Measurements from ENCODE around the gene FCHSD2.

FCHSD2 gene

DNA sequence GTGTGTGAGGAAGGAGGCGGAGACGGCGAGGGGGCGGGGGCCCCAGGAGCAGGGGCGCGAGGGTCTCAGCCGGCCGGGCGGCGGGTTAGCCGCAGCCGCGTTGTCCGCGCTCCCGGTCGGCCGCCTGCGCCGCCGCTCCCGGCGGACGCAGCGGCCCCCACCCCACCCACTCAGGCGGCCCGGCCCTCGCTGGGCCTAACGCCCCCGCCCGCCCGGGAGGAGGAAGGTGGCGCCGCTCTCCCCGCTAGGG is at the start of gene FCHSD2:
Gene FCHSD2 (minus strand): TSS at position 191 of the 250 bp plus-strand sequence. CDS start 441 bp downstream, outside the sequence.
- DNase-seq (ENCODE audit: low read depth): no peak

DNA sequence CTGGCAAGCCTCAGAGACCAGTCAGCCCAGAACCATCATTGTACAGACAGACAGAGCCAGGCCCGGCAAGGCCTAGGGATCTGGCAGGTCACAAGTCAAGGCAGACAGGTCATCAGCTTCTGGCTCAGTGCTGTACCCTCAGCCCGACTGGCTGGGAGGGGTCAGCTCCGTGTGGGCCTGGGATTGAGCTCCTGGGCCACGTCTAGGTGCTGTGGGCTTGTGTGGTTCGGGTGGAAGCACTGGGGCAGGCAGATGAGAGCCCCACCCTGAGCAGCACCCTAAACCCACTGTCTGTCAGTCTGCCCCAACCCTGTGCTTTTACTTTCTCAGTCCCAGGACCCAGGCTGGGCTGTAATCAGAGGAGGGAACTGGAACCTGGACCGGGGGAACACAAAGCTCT is 49.0 kb upstream of the FCHSD2 start:
- no peak for DNase-seq (ENCODE audit: low read depth)

DNA sequence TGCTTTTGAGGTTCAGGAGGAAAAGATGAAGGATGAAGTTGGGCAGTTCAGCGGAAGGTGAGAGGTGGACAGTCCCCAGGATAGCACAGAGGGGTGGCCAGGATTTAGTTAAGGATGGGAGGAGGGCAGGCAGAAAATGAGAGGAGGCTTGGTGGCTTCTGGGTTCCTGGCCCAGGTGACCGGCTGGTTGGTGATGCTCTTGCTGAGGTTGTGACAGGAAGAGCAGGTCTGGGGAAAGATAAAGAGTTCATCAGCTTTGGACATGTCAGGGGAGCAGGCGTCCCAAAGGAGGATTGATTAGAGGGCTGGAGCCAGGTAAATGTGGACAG is 48.4 kb upstream of the FCHSD2 start:
- DNase-seq (ENCODE audit: low read depth): no peak

DNA sequence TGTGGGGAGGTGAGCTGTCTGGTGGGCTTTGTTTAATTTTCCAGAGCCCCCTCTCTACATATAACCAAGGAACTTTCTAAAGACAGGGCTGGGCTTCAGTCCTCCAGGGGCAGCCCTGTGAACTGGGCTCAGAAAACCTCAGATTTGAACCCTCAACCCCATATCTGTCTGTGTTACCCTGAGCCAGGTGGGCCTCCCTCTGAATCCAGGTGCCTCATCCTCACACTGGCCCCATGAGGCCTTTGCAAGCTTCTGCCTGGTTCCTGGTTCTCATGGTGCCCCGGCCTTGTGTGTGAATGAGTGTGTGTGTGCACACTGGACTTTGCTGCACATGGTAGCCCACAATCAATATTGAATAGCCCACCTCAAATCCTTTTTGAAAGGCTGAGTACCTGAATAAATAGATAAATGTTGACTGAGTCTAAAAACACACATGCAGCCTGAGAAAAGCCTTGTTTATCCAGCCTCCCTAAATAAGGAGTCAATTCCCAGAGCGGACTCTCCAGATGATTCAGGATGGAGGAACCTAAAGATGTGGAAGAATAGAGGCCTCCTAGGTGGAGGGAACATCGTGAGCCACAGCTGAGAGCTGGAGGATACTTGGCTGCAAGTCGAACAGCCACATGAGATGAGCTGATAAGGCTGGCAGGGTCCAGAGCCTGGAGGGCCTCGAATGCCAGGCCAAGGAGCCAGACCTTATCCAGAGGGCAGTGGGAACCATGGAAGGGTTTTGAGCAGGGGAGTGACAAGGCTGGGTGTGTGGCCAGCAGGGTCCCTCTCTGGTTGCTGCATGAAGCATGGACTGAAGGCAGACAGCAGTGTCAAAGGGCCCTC is 47.8 kb upstream of the FCHSD2 start:
- no peak for DNase-seq (ENCODE audit: low read depth)

DNA sequence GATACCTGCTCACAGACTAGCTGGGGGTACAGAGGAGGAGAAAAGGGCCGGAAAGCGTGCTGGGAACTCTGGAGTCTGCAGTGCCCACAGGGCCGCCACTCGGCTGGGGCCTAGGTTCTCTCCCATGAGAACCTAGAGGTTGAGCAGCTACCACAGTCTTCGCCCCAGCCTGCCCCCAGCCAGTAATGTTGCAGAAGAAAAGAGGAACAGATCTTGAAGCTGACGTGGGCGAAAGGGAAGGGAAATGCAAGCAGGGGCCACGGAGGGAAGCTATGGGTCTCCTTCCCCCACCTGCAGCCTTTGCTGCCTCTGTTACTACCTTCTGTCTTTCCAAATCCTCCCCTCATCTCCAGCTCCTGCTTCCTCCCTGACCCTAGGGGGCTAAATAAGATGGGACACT is 47.2 kb upstream of the FCHSD2 start:
- no peak for DNase-seq (ENCODE audit: low read depth)

DNA sequence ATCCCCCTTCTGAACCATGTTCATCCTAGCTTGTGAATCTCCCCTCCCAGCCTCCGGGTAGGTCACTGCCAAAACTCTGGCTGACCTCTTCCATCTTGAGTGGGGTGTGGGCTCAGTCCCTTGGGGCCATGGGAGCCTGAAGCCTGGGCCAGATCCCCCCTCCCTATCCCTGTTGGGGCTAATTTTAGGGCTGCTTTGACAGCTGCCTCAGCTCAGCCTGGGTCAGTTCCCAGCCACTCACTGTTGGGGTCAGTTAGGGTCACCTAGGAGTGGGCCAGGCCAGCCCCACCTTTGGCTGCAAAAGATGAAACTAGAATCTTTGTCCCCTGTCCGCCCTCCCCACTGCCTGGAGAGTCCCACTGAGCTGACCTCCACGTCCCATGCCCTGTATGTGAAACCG is 46.2 kb upstream of the FCHSD2 start:
- no peak for DNase-seq (ENCODE audit: low read depth)

DNA sequence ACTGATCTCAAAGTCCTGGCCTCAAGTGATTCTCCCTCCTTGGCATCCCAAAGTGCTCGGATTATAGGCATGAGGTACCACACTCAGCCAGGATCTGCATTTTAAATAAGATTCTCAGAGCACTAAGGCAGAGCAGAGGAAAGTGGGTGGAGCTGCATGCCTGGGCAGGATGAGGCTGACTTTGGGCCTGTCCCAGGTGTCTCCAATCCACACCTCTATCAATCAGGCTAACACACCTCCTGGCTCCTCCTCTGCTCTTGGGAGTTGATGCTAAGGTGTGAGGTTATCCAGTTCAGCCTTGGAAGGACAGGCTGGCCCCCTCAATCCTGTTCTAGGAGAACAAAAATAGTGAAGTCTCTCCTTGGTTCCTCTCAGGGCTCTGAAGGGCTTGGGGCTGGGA is 45.7 kb upstream of the FCHSD2 start:
- no peak for DNase-seq (ENCODE audit: low read depth)

DNA sequence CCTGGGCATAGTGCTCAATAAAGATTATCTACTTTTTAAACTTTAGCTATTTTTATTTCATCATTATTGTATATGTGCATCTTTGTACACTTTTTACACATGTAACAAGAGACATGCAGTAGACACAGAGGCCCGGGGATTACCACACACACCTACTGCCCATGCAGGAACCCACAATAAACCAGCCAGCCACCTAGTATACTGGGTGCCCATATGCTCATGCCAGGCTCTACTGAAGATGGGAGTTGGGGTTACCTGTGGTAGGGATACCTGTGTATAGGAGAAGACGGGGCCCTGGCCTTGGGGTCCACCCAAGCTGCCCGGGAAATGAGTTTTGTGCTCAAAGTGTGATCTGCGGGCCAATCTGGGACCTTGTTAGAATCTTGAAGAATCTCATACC is 44.8 kb upstream of the FCHSD2 start:
- no peak for DNase-seq (ENCODE audit: low read depth)

DNA sequence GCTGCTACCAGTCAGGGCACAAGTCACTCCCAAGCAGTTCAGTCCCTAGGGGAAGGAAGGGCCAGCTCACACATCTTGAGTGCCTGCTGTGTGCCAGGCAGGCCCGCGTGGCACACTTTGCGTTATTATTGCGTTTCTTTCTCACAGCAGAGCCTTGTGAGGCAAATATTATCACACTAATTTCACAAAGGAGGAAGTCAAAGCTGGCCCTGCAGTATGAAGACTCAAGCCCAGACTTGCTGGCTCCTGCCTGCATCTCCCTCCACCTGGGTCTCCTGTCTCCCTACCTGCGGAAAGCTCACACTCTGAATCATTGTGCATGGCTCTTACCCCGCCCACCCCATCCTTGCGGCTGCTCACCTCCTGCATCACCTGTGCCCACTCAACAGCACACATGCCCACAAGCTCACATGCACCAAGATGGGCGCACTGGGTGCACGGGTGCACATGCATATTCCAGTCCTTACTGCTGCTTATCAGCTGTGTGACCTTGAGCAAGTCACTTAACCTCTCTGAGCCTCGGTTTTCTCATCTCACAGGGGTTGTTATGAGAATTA is 44.3 kb upstream of the FCHSD2 start:
- no peak for DNase-seq (ENCODE audit: low read depth)

DNA sequence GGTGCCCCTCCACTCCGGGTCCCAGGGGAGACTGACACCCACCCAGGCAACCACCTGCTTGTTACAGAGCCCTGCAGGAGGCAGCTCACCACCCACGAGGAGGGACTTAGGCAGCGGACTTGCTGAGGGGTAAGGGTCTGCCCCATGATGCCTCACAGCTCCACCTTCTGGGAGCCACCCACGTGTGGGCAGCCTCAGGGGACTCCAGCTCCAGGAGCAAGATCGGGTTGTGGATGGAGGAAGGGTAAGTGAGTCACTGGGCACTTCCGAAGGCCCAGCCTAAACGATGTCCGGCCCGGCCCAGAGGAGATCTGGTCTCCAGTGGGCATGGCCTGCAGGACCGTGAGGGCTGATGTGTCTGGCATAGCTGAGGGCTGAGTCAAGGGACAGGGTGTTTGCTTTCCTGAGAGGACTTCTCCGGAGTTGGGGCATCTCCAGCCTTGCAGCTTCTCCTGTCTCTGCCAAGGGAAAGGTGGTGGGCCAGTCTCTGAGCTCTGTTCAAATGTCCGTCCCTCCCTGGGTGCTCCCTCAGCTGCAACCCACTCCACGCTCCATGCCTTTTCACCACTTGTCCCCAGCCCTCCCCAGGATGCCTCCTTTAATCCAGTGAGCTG is 43.7 kb upstream of the FCHSD2 start:
- peak; percentile 71 for DNase-seq (ENCODE audit: low read depth)

DNA sequence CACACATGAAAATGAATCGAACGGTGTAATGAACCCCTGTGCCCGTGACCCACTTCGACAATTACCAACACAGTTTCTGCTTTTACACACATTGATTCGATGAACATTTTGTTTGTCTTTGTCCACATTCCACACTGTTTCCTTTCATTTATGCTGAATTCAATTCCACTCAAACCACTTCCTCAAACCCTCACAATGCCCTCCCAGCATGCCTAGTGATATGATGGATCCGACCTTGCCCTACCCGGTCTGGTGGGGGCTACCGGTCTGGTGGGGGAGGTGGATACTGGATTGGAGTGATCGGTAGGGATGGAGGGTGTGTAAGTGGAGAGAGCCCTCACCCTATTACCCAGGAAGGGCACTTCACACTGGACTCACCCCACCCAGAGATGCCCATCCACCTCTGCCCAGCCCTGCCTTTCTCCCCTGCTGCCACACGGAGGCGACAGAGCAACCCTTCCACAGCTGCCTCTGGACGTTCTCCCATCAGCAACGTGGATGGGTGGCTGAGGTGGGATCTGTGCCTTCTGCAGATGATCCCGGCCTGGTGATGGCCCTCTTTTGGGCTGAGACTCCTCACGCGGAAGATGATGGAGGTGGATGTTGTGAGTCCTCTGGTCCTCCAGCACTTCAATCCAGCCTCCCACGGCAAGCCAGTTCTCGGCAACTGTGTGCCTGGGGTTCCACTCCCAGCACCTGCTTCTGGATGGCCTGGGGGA is 43.0 kb upstream of the FCHSD2 start:
- DNase-seq (ENCODE audit: low read depth): no peak

DNA sequence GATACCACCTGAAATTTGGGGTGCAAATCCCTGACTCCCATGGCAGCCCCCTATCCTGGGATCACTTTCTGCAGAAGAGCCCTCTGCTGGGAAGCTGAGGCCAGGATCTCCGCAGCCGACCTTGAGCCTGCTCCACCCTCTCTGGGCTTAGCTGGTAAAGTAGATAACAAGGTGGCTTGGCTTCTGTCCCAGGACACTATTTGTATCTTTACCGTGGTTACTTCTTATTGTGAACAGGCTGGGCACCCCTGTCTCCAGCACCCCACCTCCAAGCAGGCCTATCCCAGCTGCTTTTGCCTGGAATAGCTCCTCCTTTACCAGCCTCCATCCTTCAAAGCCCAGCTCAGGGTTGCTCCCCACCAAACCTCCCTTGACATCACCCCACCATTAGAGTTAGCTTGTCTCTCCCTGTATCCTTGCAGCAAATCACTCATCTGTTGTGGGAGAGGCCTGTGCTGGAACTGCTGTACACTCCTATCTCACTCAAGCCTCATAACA is 40.8 kb upstream of the FCHSD2 start:
- no peak for DNase-seq (ENCODE audit: low read depth)

DNA sequence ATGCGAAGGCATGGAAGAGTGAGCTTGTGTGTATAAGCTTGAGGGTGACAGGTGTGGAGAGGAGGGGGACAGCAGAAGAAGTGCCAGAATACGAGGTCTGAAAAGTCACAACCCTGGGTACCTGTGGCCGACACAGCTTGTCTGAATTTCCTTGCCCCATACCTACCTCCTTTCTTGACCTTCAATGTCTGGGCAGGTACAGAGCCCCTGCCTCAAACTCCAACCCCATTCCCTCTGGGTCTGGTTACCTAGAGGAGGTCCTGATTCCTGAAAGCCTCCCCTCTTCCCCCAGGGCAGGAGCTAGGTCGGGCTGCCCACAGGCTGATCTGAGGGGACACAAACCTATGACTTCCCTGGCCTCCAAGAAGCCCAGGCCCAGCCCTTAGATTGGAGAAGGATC is 36.6 kb upstream of the FCHSD2 start:
- no peak for DNase-seq (ENCODE audit: low read depth)

DNA sequence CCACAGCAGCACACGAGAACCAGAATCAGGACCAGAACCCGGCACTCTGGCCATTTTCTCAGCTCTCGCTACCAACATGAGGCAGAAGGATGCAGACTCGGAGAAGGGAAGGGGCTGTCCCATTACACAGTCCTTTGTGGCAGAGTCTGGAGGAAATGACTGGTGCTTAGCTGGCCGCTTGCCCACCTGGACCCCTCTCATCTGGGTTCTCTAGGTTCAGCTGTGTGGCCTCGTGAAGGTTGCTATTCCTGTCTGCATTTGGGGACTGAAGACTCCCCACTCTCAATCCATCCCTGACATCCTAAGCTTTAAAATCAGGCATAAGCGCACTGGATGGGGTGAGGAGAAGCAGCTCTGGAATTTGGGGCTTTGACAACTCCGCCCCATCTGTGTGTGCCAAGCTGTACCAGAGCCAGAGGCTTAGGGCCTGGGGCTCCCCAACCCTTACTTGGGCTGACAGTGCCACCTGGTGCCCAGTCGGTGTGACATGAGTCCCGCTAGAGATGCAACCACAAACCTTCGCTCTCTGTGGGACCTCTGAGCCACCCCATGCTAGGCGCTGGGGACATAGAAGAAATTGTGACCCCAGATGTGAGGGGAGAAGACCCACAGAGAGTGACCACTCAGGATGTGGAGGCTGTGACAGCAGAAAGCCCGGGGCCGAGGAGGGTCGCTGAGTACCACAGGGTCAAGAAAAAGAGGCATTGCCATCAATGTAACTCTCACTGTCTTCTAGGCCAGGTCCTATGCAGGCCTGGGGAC is 35.8 kb upstream of the FCHSD2 start:
- DNase-seq (ENCODE audit: low read depth): no peak

DNA sequence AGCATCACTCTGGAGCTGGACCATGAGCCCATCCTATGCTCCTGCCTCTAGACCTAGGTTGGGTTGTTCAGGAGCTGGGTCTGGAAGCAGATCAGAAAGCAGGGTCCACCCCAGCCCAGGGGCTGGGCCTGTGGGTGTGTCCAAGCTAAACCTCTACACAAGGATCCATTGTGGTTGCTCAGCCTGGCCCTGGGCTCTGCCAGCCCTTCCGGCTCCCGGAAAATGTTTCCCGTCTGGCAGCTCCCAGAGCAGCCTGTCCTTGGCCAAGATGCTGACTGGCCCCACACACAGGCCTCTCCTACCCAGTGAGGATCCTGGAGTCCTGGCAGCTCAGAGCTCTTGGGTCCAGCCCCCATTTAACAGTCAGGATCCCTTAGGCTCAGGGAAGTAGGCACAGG is 35.3 kb upstream of the FCHSD2 start:
- DNase-seq (ENCODE audit: low read depth): no peak

DNA sequence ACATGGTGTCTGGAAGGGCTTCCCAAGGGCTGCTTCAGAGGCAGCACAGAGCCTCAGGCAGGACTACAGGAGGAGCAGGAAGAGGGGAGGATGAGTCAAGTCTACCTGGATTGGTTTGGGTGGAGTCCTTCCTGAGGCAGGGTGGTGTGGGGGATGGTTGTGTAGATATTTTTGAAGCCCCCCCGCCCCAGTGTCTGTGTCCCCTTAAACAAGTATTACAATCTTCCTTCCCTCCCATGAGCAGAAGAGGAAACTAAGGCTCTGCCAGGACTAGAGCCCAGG is 34.7 kb upstream of the FCHSD2 start:
- no peak for DNase-seq (ENCODE audit: low read depth)

DNA sequence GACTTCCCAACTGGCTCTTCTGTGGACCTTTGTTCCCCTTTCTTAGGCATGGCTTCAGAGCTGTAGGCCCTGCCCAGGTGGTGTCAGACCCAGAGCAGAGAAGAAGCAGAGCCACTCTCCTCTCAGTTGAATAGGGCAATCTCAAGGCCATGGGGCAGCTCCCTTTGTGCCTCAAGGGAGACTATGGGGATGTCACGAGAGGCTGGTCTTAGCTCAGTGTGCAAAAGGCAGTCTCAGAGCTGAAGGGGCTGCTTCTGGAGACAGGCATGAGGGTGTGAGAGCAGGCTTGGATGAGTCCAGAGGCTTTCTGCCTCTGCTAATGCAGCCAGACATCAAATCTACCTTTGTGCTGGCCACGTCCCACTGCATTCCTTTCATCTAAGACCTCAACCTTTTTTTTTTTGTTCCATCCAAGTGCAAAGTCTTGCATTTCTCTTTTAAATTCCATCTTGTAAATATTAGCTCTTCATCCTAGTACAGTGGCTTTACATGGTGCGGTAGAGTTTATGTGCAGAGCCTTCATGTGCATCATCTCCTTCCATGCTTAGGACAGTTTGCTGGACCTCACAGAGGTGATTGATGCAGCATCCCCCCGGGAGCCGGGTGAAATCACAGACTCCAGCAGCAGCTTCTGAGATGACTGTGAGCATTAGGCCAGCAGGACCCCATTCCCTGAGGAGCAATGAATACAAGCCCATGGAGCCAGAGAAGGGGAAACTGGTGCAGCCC is 34.2 kb upstream of the FCHSD2 start:
- no peak for DNase-seq (ENCODE audit: low read depth)

DNA sequence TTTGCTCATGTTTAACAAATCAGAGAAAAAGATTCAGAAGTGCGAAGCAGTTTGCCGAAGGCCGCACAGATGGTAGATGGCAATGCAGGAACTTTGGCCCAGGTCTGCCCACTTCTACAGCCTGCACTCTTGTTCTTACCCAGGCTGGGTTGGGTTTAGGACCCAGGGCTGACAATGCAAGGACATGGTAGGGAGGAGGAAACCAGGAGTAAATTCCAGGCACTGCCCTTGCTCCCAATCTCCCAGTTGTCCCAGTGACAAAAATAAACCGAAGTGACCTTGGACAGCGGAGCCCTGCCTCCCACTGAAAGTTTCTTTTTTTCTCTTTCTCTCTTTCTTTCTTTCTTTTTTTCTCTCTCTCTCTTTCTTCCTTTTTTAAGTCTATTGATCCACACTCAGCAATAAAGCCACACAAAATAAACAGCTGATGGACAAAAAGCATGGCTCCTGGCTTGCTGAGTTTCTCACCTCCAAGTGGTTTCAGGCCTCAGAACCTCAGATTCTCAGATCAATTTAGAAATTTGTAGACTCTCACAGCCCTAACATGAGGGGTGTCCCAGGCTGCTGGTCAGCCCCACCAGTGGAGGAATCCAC is 33.5 kb upstream of the FCHSD2 start:
- no peak for DNase-seq (ENCODE audit: low read depth)

DNA sequence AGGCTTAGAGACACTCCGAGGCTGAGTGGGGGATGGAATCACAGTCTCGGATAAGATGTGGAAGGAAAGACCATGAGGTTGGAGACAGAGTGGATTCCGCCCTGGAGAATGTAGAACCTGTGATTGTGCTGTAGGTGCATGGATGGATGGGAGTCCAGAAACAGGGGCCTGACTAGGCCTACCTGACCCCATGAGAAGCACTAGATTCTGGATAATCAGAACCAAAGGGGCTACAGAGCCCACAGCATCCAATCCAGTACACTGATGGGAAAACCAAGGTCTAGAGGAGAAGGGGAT is 32.3 kb upstream of the FCHSD2 start:
- DNase-seq (ENCODE audit: low read depth): no peak

DNA sequence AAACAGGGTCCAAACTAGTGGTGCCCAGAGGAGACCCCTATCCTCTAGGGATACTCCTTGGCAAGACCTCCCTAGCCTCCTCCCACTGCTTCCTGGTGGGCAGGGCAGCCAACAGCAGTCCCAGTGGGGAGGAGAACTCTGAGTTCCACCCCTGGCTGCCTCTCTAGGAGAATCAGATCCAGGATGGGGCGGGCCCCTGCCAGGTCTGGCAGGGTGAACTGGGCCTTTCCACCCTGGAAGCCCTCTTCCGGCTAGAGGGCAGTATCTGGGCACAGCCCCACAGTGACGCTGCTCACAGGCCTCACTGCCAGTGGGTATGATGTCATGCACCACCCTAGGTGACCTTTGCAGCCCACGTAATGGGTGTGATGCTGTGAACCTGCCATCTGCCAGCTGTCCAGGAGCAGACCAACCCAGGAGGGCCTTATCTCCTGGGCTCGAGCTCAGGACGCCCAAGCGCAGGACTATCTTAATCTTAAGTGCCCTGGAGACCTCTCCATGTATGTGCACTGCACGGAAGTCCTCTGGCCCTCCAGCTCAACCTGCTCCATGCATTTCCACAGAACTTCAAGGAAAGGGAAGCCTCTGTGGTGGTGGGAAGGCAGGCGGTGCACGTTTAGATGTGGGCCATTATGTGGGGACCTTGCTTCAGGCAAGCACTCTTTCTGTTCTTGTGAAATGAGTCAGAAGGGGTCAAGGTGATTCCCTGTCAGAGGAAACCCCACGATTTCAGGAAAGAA is 31.8 kb upstream of the FCHSD2 start:
- DNase-seq (ENCODE audit: low read depth): no peak

Measured in HS-5 (cell line).